ENCODE data around the gene PDC. TPM values are rescaled to one million over a fixed set of nuclear protein-coding genes. Genes with fewer than 3 reads are reported as not detected.
A peak's percentile ranks its signal among the peaks of the same experiment; 100 is the strongest.

PDC gene
- polyA plus RNA-seq, 2 of the 4 experiments (the other 2 are of a cell fraction) = not detected

GRCh38 chr1:186443638-186444037 is 17.3 kb downstream of the PDC start:
- TF ChIP-seq JUN (IDR thresholded peaks at IDR 0.05) (no peak), NR3C1 (IDR thresholded peaks at IDR 0.05) (no peak), ELK1 (IDR thresholded peaks at IDR 0.05; ENCODE audit: low read depth, low read length) (no peak), RNF2 (IDR thresholded peaks at IDR 0.05; ENCODE audit: borderline replicate concordance, low read depth) (no peak), TFCP2L1 (CRISPR knock-in tag; IDR thresholded peaks at IDR 0.05) (no peak), HOXB13 (CRISPR knock-in tag; IDR thresholded peaks at IDR 0.05; ENCODE audit: low read depth) (no peak)
- TF ChIP-seq, protein P1, sequence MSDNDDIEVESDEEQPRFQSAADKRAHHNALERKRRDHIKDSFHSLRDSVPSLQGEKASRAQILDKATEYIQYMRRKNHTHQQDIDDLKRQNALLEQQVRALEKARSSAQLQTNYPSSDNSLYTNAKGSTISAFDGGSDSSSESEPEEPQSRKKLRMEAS (IDR thresholded peaks at IDR 0.05) = no peak
- TF ChIP-seq, protein P2, sequence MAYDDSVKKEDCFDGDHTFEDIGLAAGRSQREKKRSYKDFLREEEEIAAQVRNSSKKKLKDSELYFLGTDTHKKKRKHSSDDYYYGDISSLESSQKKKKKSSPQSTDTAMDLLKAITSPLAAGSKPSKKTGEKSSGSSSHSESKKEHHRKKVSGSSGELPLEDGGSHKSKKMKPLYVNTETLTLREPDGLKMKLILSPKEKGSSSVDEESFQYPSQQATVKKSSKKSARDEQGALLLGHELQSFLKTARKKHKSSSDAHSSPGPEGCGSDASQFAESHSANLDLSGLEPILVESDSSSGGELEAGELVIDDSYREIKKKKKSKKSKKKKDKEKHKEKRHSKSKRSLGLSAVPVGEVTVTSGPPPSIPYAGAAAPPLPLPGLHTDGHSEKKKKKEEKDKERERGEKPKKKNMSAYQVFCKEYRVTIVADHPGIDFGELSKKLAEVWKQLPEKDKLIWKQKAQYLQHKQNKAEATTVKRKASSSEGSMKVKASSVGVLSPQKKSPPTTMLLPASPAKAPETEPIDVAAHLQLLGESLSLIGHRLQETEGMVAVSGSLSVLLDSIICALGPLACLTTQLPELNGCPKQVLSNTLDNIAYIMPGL (CRISPR knock-in tag; IDR thresholded peaks at IDR 0.05; ENCODE audit: borderline replicate concordance) = no peak
- TF ChIP-seq, protein P3, sequence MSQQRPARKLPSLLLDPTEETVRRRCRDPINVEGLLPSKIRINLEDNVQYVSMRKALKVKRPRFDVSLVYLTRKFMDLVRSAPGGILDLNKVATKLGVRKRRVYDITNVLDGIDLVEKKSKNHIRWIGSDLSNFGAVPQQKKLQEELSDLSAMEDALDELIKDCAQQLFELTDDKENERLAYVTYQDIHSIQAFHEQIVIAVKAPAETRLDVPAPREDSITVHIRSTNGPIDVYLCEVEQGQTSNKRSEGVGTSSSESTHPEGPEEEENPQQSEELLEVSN (IDR thresholded peaks at IDR 0.05; ENCODE audit: borderline replicate concordance, low read depth) = no peak
- ChIA-PET CTCF (interaction anchor here (1.8 kb wide), 1 partner anchor 18 kb away, joined by 3 read pairs; no protein-coding TSS in a partner anchor), POLR2A (no interaction called here)
- FAIRE-seq (no peak), DNase-seq (ENCODE audit: low read depth in 1 of 2, low spot score in 1 of 2) (no peak), ATAC-seq (no peak)
- no peaks in the 10 kb centered on the region for H3K9me3 ChIP-seq
- WGBS (ENCODE audit: missing lambda C conversion rate) = 92% methylated on average over 2 of the region's 2 CpGs
- H3K4me2 ChIP-seq = no peak overlapping the region
- no peak overlapping the region for H3K4me3 ChIP-seq
- H3K4me1 ChIP-seq = peaks cover 28% of the 10 kb centered on the region
- H3K27ac ChIP-seq = no peak overlapping the region

- Histone ChIP-seq H3K4me2 (peak overlapping the region; percentile 35; the same call in 2 of the 3 replicates), H3K4me3 (no peak overlapping the region), H3K9me3 (no peaks in the 10 kb centered on the region), H3K27ac (peak overlapping the region; percentile 35 to 74; a peak in 5 of 6 replicates), H3K4me1 (peaks cover 28% of the 10 kb centered on the region)
- POLR2A ChIA-PET = no interaction called here
- CTCF ChIA-PET = interaction anchor here (1.8 kb wide), 1 partner anchor 18 kb away, joined by 3 read pairs; no protein-coding TSS in a partner anchor
- DNase-seq (ENCODE audit: low read depth in 1 of 2, low spot score in 1 of 2) (peak in 1 of 2 experiments; percentile 36), ATAC-seq (peak; percentile 52 to 74; a peak in 5 of 6 replicates), FAIRE-seq (peak; percentile 18)
- WGBS (ENCODE audit: missing lambda C conversion rate) = 4% methylated on average over 1 of the region's 1 CpG
- no peak for TF ChIP-seq KDM1A (IDR thresholded peaks at IDR 0.05; ENCODE audit: low read depth)
- no peak for TF ChIP-seq POLR2AphosphoS2 (conservative IDR thresholded peaks at IDR 0.05; ENCODE audit: low read length)
- no peak for TF ChIP-seq SREBF2 (IDR thresholded peaks at IDR 0.05)
- TF ChIP-seq JUNB (IDR thresholded peaks at IDR 0.05) = peak; percentile 80
- peak; percentile 31 to 77; a peak in 3 of 5 replicates for TF ChIP-seq EP300 (IDR thresholded peaks at IDR 0.05)
- TF ChIP-seq JUN (IDR thresholded peaks at IDR 0.05) = peak in 1 of 2 experiments; percentile 60; a peak in 3 of 5 replicates
- no peak for TF ChIP-seq RFX5 (IDR thresholded peaks at IDR 0.05)
- TF ChIP-seq POLR2A (IDR thresholded peaks at IDR 0.05; ENCODE audit: low read length) = no peak
- no peak for TF ChIP-seq MAZ (IDR thresholded peaks at IDR 0.05; ENCODE audit: borderline replicate concordance, low read depth, low read length)
- TF ChIP-seq, protein P4, sequence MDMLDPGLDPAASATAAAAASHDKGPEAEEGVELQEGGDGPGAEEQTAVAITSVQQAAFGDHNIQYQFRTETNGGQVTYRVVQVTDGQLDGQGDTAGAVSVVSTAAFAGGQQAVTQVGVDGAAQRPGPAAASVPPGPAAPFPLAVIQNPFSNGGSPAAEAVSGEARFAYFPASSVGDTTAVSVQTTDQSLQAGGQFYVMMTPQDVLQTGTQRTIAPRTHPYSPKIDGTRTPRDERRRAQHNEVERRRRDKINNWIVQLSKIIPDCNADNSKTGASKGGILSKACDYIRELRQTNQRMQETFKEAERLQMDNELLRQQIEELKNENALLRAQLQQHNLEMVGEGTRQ (IDR thresholded peaks at IDR 0.05) = no peak
- TF ChIP-seq ZNF302 (CRISPR knock-in tag; IDR thresholded peaks at IDR 0.05) = no peak
- no peak for TF ChIP-seq BHLHE40 (IDR thresholded peaks at IDR 0.05; ENCODE audit: low read depth, low read length)
- no peak for TF ChIP-seq RNF2 (IDR thresholded peaks at IDR 0.05; ENCODE audit: borderline replicate concordance, low read depth)
- peak; percentile 79; the same call in 1 of the 2 replicates for TF ChIP-seq GATA3 (IDR thresholded peaks at IDR 0.05; ENCODE audit: borderline replicate concordance)
- no peak for TF ChIP-seq EHF (CRISPR knock-in tag; IDR thresholded peaks at IDR 0.05)
- TF ChIP-seq BCL3 (IDR thresholded peaks at IDR 0.05) = no peak
- TF ChIP-seq FOSB (CRISPR knock-in tag; IDR thresholded peaks at IDR 0.05) = no peak
- no peak for TF ChIP-seq NR3C1 (IDR thresholded peaks at IDR 0.05)
- TF ChIP-seq RCOR1 (IDR thresholded peaks at IDR 0.05; ENCODE audit: low read depth, low read length) = no peak
- TF ChIP-seq MAFK (IDR thresholded peaks at IDR 0.05; ENCODE audit: partially characterized antibody) = peak; percentile 37
- peak; percentile 48; the same call in 1 of the 2 replicates for TF ChIP-seq FOSL2 (IDR thresholded peaks at IDR 0.05)
- TF ChIP-seq FOSL2 (CRISPR knock-in tag; IDR thresholded peaks at IDR 0.05) = no peak
- no peak for TF ChIP-seq HDAC2 (IDR thresholded peaks at IDR 0.05)
- no peak for TF ChIP-seq TFCP2L1 (CRISPR knock-in tag; IDR thresholded peaks at IDR 0.05)
- TF ChIP-seq, protein P2 (CRISPR knock-in tag; IDR thresholded peaks at IDR 0.05; ENCODE audit: borderline replicate concordance) = no peak
These were observed 18.1 kb downstream of the PDC start for GRCh38 chr1:186442651-186443375.
